Breast epithelium (tissue), 4 donors: Measurements from ENCODE around the gene OR7C1. TPM values are rescaled to one million over a fixed set of nuclear protein-coding genes. Genes with fewer than 3 reads are reported as not detected.
"Not testable (repeated sequence)": the region's sequence is repeated elsewhere in the genome, so short reads cannot be mapped to it uniquely, and the experiment has no call there.

Source experiments
- DNase-seq, 2 donors: peaks; one replicate each; pipeline ENCODE4 v3.0.0-alpha.2; 2019; ENCODE audit warnings: low spot score in 2 of 2
- H3K27ac ChIP-seq, 2 donors: fragments of 200-600 bp; sonication (generic) in 1 of 2; one replicate each; pipeline ENCODE4 v1.5.1; 2016 to 2019; ENCODE audit warnings: mild to moderate bottlenecking in 1 of 2
- H3K27me3 ChIP-seq, 2 donors: fragments of 200-600 bp; sonication (generic) in 1 of 2; one replicate each; pipeline versions ENCODE4 v1.5.1 to v1.6.0; 2017 to 2019; ENCODE audit warnings: control low read depth in 1 of 2, mild to moderate bottlenecking in 1 of 2
- H3K36me3 ChIP-seq: fragments of 200-600 bp; one replicate; pipeline ENCODE4 v1.5.1; 2019
- H3K4me1 ChIP-seq, 2 donors: fragments of 200-600 bp; sonication (generic); one replicate each; pipeline ENCODE4 v1.5.1; 2016 to 2019; ENCODE audit warnings: control low read depth in 1 of 2
- H3K4me3 ChIP-seq, 3 donors: fragments of 200-600 bp; sonication (generic); 1 replicate in 2 of 3; 2 replicates in 1 of 3; pipeline ENCODE4 v1.5.1; 2016 to 2019; ENCODE audit warnings: mild to moderate bottlenecking in 3 of 3, moderate library complexity in 2 of 3
- H3K9me3 ChIP-seq, 2 donors: fragments of 200-600 bp; sonication (generic) in 1 of 2; one replicate each; pipeline ENCODE4 v1.5.1; 2016 to 2019; ENCODE audit warnings: control low read depth in 1 of 2
- CTCF ChIP-seq, 3 donors: fragments of 450-650 bp; IDR thresholded peaks; one replicate each; pipeline ENCODE4 v1.5.1; 2016 to 2017; ENCODE audit warnings: antibody characterized with exemption in 3 of 3, mild to moderate bottlenecking in 3 of 3, moderate library complexity in 3 of 3
- POLR2A ChIP-seq: fragments of 450-650 bp; IDR thresholded peaks from one replicate; pipeline ENCODE4 v1.6.1; 2016; ENCODE audit warnings: antibody characterized with exemption, mild to moderate bottlenecking, moderate library complexity
- POLR2AphosphoS5 ChIP-seq, 3 donors: sonication (generic); formaldehyde crosslinking; IDR thresholded peaks; one replicate each; pipeline ENCODE4 v1.6.1; 2017; ENCODE audit warnings: antibody characterized with exemption in 3 of 3
- intact Hi-C: fragments of 100-400 bp; cut with DNase I; formaldehyde crosslinking; loops from one replicate; pipeline ENCODE4 v1.15.1; 2023; ENCODE audit warnings: low total_unique reads
- total RNA-seq, 3 donors: library from RNA; depleted of rRNA; stranded (reverse); fragments of >200 nt; gene quantifications; one replicate each; pipeline ENCODE4 v1.1.0, GENCODE V29; 2016

OR7C1 gene
- total RNA-seq, 3 donors from 2014 or later = 0.98 to 1.5 TPM; not detected in 1

- no peaks in the 10 kb centered on the region for H3K27me3 ChIP-seq
- no peaks in the 10 kb centered on the region for H3K9me3 ChIP-seq
- H3K4me1 ChIP-seq = no peaks in the 10 kb centered on the region
- intact Hi-C loops = no loop called here
- TF ChIP-seq POLR2A (no peak), CTCF (IDR thresholded peaks at IDR 0.05) (peak; percentile 57 to 80 (median 67)), POLR2AphosphoS5 (IDR thresholded peaks at IDR 0.05) (peak in 1 of 3 donors; percentile 14)
- no peak for DNase-seq
- H3K27ac ChIP-seq = no peak overlapping the region
- no peaks in the 10 kb centered on the region for H3K36me3 ChIP-seq
- H3K4me3 ChIP-seq = peak overlapping the region in 2 of 3 donors; percentile 29 to 34
Measured at GRCh38 chr19:14786421-14786851, 48.5 kb downstream of the OR7C1 start.

- H3K9me3 ChIP-seq, H3K27me3 ChIP-seq, H3K4me1 ChIP-seq, H3K4me3 ChIP-seq, intact Hi-C loops, H3K36me3 ChIP-seq: not testable (repeated sequence)
- H3K27ac ChIP-seq = peak overlapping the region; percentile 43 to 52
- DNase-seq = peak in 1 of 2 donors; percentile 28
Measured at GRCh38 chr19:14785102-14785793, 49.7 kb downstream of the OR7C1 start.

GRCh38 chr19:14784730-14785101 is 50.3 kb downstream of the OR7C1 start:
- H3K9me3 ChIP-seq, H3K4me1 ChIP-seq, intact Hi-C loops, H3K36me3 ChIP-seq, H3K4me3 ChIP-seq, H3K27me3 ChIP-seq: not testable (repeated sequence)
- peak in 1 of 2 donors; percentile 49 for DNase-seq
- H3K27ac ChIP-seq = peak overlapping the region in 1 of 2 donors; percentile 43

GRCh38 chr19:14783410-14783998 is 51.5 kb downstream of the OR7C1 start:
- H3K4me1 ChIP-seq, intact Hi-C loops, H3K4me3 ChIP-seq, H3K36me3 ChIP-seq, DNase-seq, H3K27me3 ChIP-seq, H3K27ac ChIP-seq, H3K9me3 ChIP-seq: not testable (repeated sequence)

- H3K9me3 ChIP-seq = no peaks in the 10 kb centered on the region
- no peaks in the 10 kb centered on the region for H3K27me3 ChIP-seq
- intact Hi-C loops = no loop called here
- H3K4me3 ChIP-seq = no peak overlapping the region
- H3K27ac ChIP-seq = no peak overlapping the region
- TF ChIP-seq POLR2AphosphoS5 (IDR thresholded peaks at IDR 0.05) (no peak), POLR2A (no peak)
- peak in 1 of 2 donors; percentile 15 for DNase-seq
- H3K36me3 ChIP-seq = no peaks in the 10 kb centered on the region
- H3K4me1 ChIP-seq = no peaks in the 10 kb centered on the region
Measured at GRCh38 chr19:14782626-14783409, 52.2 kb downstream of the OR7C1 start.

GRCh38 chr19:14781713-14782536 is 53.1 kb downstream of the OR7C1 start:
- H3K9me3 ChIP-seq, H3K4me1 ChIP-seq, H3K27ac ChIP-seq, intact Hi-C loops, H3K27me3 ChIP-seq, H3K36me3 ChIP-seq, H3K4me3 ChIP-seq: not testable (repeated sequence)
- DNase-seq = peak in 1 of 2 donors; percentile 14

- H3K27me3 ChIP-seq, intact Hi-C loops: not testable (repeated sequence)
- peak in 1 of 2 donors; percentile 9 for DNase-seq
Measured at GRCh38 chr19:14780622-14781225, 54.3 kb downstream of the OR7C1 start.

More at GRCh38 chr19:14780622-14781225, 54.3 kb downstream of the OR7C1 start:
- H3K27ac ChIP-seq, H3K4me1 ChIP-seq, H3K9me3 ChIP-seq, H3K4me3 ChIP-seq, H3K36me3 ChIP-seq: not testable (repeated sequence)
